CD4-positive, alpha-beta memory T cell (primary cell): ENCODE results near the gene ADAM30. TPM values are rescaled to one million over a fixed set of nuclear protein-coding genes. Genes with fewer than 3 reads are reported as not detected.

Source experiments
- CTCF ChIA-PET: fragments of 350-600 bp; sonication (Branson Sonifier 250); formaldehyde crosslinking; loops from one replicate; lab custom pipeline; 2021; ENCODE audit warnings: inconsistent platforms; ENCODE audit not compliant: partially characterized antibody; lab: Charles Lee
- POLR2A ChIA-PET: fragments of 350-600 bp; sonication (Branson Sonifier 250); formaldehyde crosslinking; loops from one replicate; lab custom pipeline; 2021; ENCODE audit not compliant: partially characterized antibody; lab: Charles Lee
- DNase-seq, 5 donors: peaks; one replicate each; pipeline versions ENCODE4 v3.0.0 to v3.0.0-alpha.2; 2020 to 2022; ENCODE audit warnings: mixed read lengths in 1 of 5
- H3K27ac ChIP-seq: one replicate; pipeline ENCODE4 v1.7.0; 2013; ENCODE audit warnings: low read depth, low read length
- H3K27me3 ChIP-seq: 2 replicates; pipeline ENCODE4 v1.7.0; 2013; ENCODE audit warnings: mild to moderate bottlenecking, low read length, moderate library complexity; ENCODE audit not compliant: insufficient read depth
- H3K36me3 ChIP-seq: 2 replicates; pipeline ENCODE4 v1.7.0; 2013; ENCODE audit warnings: mild to moderate bottlenecking, low read length, moderate library complexity; ENCODE audit not compliant: insufficient read depth
- H3K4me1 ChIP-seq: 2 replicates; pipeline ENCODE4 v1.7.0; 2013; ENCODE audit warnings: mild to moderate bottlenecking, low read length, moderate library complexity; ENCODE audit not compliant: insufficient read depth
- H3K4me3 ChIP-seq, 2 donors: one replicate each; pipeline ENCODE4 v1.7.0; 2013; ENCODE audit warnings: low read length in 2 of 2, mild to moderate bottlenecking in 1 of 2
- H3K9me3 ChIP-seq, 2 donors: one replicate each; pipeline ENCODE4 v1.7.0; 2013; ENCODE audit warnings: low read length in 2 of 2, control low read depth in 1 of 2; ENCODE audit not compliant: control insufficient read depth in 1 of 2
- H3K27ac Mint-ChIP-seq, 7 donors: one replicate each; pipeline ENCODE4 v1.8.0; 2020 to 2021; ENCODE audit warnings: mixed read lengths in 7 of 7, mild to moderate bottlenecking in 6 of 7, inconsistent platforms in 3 of 7, moderate library complexity in 3 of 7
- H3K27me3 Mint-ChIP-seq, 2 donors: one replicate each; pipeline ENCODE4 v1.8.0; 2020 to 2021; ENCODE audit warnings: mixed read lengths in 2 of 2
- H3K36me3 Mint-ChIP-seq, 2 donors: one replicate each; pipeline ENCODE4 v1.8.0; 2020 to 2021; ENCODE audit warnings: mixed read lengths in 2 of 2, inconsistent platforms in 1 of 2, mild to moderate bottlenecking in 1 of 2
- H3K4me1 Mint-ChIP-seq, 4 donors: one replicate each; pipeline ENCODE4 v1.8.0; 2020 to 2021; ENCODE audit warnings: mixed read lengths in 4 of 4, mild to moderate bottlenecking in 1 of 4
- H3K4me3 Mint-ChIP-seq, 8 donors: one replicate each; pipeline ENCODE4 v1.8.0; 2020 to 2021; ENCODE audit warnings: mixed read lengths in 8 of 8, mild to moderate bottlenecking in 7 of 8, moderate library complexity in 6 of 8, inconsistent platforms in 3 of 8
- H3K9me3 Mint-ChIP-seq, 8 donors: one replicate each; pipeline ENCODE4 v1.8.0; 2020 to 2021; ENCODE audit warnings: mixed read lengths in 8 of 8, mild to moderate bottlenecking in 5 of 8, inconsistent platforms in 3 of 8, moderate library complexity in 1 of 8
- intact Hi-C: fragments of 100-400 bp; cut with micrococcal nuclease; formaldehyde crosslinking; loops from one replicate; pipeline ENCODE4 v1.15.1; 2023
- polyA plus RNA-seq, 2 donors: library from polyadenylated mRNA; unstranded; fragments of 300-500 nt; fragmentation: Illumina TruSeq; gene quantifications; one replicate each; pipeline ENCODE4 v1.2.3, GENCODE V29; 2021
- total RNA-seq, 2 experiments: library from RNA; stranded (reverse); gene quantifications; one replicate each; pipeline ENCODE4 v1.2.3, GENCODE V29; 2021

Gene ADAM30
- total and polyA plus RNA-seq, 4 experiments from 2014 or later, result not detected

DNA sequence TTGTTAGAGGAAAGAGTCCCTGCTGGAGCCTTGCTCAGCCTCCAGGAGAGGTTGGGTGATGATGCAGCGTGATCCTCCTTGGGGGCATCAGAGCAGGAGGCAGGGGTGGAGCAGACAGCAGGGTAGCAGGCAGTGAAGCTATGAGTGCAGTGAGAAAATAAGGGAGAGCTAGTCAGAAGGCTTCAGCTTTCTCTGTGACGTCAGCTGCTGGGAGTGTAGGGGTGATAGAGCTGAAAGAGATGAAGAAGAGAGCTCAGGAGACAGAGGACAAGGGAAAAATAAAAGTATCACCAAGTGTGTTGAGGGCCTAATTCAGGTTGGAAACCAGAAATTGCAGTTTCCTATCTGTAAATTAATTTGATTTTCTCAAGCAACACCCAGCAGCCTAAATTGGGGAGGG, 2.2 kb upstream of the ADAM30 start:
- CTCF ChIA-PET, result interaction anchor here (1.1 kb wide), 1 partner anchor 13 kb away, joined by 3 read pairs; no protein-coding TSS in a partner anchor

DNA sequence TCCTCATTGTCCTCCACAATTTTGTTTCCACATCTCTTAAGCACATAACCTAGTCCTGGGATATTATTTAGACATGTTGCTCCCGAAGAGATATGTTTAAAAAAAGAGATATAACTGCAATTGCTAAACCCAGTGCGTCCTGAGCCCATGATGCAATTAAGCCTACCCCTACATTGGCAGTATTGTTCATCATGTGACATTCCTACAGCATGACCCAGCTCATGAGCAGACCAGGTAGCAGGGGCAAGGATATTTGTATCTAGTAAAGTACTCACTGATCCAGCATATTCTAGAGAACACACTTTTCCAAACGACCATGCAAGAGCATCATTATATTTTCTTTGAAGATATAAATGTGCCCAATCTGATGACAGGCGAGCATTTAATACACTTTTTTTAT, 1.2 kb downstream of the ADAM30 start:
- Mint-ChIP-seq H3K36me3 (no peaks in the 10 kb centered on the region), H3K4me3 (no peak overlapping the region), H3K27me3 (peaks cover 8 to 9% of the 10 kb centered on the region in 2 donors), H3K4me1 (peaks cover 7 to 12% (median 11%) of the 10 kb centered on the region in 4 donors), H3K9me3 (no peaks in the 10 kb centered on the region), H3K27ac (no peak overlapping the region)
- H3K27ac ChIP-seq, result no peak overlapping the region
- no peaks in the 10 kb centered on the region for H3K27me3 ChIP-seq
- CTCF ChIA-PET, result no interaction called here
- no peak for DNase-seq
- no peaks in the 10 kb centered on the region for H3K9me3 ChIP-seq
- POLR2A ChIA-PET, result no interaction called here
- no peaks in the 10 kb centered on the region for H3K36me3 ChIP-seq
- intact Hi-C loops, result no loop called here
- H3K4me3 ChIP-seq, result no peak overlapping the region
- peaks cover 13% of the 10 kb centered on the region for H3K4me1 ChIP-seq

More for the DNA sequence above, 2.2 kb upstream of the ADAM30 start:
- Mint-ChIP-seq H3K36me3 (no peaks in the 10 kb centered on the region), H3K27ac (no peak overlapping the region), H3K27me3 (peaks cover 6 to 8% of the 10 kb centered on the region in 2 donors), H3K9me3 (peaks cover 0 to 1% (median 0%) of the 10 kb centered on the region in 8 donors), H3K4me1 (peaks cover 2 to 5% (median 5%) of the 10 kb centered on the region in 4 donors), H3K4me3 (no peak overlapping the region)
- DNase-seq, result no peak
- H3K4me1 ChIP-seq, result peaks cover 7% of the 10 kb centered on the region
- POLR2A ChIA-PET, result no interaction called here
- H3K36me3 ChIP-seq, result no peaks in the 10 kb centered on the region
- H3K27ac ChIP-seq, result no peak overlapping the region
- intact Hi-C loops, result no loop called here
- no peaks in the 10 kb centered on the region for H3K9me3 ChIP-seq
- H3K27me3 ChIP-seq, result no peaks in the 10 kb centered on the region
- H3K4me3 ChIP-seq, result no peak overlapping the region

DNA sequence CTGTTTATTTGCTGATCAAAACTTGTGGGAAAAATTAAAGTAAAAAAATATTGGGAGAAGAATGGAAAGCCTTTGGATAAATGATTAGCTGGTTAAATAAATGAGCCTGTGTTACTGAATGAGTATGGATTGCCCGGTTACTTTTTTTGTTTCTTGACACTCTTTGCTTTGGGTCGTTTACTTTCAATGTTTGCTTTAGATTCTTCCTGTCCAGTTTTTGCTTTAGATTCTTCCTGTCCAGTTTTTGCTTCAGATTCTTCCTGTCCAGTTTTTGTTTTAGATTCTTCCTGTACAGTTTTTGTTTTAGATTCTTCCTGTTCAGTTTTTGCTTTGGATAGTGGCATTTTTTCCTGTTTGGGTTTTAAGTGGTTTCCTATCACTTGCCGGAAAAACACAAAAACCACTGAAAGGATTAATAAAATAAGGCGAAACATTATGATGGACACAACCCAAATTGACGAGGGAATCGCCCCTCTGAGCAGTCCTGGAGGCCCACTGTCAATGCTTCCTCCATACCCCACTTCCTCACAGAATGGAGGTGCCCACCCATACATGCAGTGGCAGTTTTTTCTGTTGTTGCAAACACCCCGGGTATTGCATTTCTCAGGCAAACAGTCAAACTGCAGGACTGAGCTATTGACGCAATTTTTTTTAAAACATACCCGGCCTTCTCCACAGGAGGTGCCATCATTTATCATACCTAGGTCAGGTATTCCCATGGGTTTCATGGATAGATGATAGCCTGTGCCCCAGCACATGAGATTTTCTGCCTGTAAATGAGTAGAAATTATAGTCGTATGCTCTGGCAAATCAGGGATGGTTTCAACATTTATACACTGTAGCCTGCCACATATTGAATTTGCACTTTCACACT, 2.3 kb downstream of the ADAM30 start:
- Mint-ChIP-seq H3K4me3 (peak overlapping the region in 1 of 8 donors; percentile 16), H3K9me3 (peaks cover 0 to 4% (median under 1%) of the 10 kb centered on the region in 8 donors), H3K27me3 (peaks cover 10 to 12% of the 10 kb centered on the region in 2 donors), H3K4me1 (peaks cover 7 to 12% (median 11%) of the 10 kb centered on the region in 4 donors), H3K36me3 (no peaks in the 10 kb centered on the region), H3K27ac (no peak overlapping the region)
- no peaks in the 10 kb centered on the region for H3K27me3 ChIP-seq
- H3K36me3 ChIP-seq, result no peaks in the 10 kb centered on the region
- POLR2A ChIA-PET, result no interaction called here
- H3K4me1 ChIP-seq, result peaks cover 13% of the 10 kb centered on the region
- no peak overlapping the region for H3K4me3 ChIP-seq
- no peaks in the 10 kb centered on the region for H3K9me3 ChIP-seq
- intact Hi-C loops, result no loop called here
- no peak for DNase-seq
- H3K27ac ChIP-seq, result no peak overlapping the region
- CTCF ChIA-PET, result no interaction called here

DNA sequence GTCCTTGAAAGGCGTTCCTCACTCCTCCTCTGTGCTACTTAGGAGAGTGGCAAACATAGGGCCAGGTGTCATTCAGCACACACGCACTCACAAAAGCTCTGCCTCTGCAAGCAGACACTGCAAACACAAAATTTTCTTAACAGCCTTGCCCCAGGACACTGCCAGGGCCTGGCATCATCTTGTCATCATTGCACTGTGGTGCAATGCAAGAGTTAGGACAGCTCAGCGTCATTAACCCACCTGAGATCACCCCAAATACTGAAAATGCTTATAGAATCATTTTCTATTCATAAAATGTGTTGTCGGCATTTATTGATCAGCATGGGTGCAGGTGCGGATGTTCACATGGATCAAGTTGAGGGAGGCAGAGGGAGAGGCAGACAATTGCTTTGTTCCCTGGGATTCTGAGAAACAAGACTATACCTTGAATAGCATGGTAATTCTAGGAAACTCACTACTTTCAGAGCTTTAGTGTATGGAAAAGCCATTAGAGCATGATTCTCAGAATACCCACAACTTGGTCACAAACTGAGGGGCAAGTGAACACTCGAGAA, 3.0 kb downstream of the ADAM30 start:
- Mint-ChIP-seq H3K4me3 (peak overlapping the region in 1 of 8 donors; percentile 41), H3K9me3 (peaks cover 0 to 12% (median 7%) of the 10 kb centered on the region in 8 donors), H3K27ac (peak overlapping the region in 1 of 7 donors; percentile 8), H3K4me1 (peaks cover 7 to 12% (median 11%) of the 10 kb centered on the region in 4 donors), H3K27me3 (peaks cover 13 to 19% of the 10 kb centered on the region in 2 donors), H3K36me3 (peaks cover 0 to 6% of the 10 kb centered on the region in 2 donors)
- Histone ChIP-seq H3K36me3 (no peaks in the 10 kb centered on the region), H3K27me3 (no peaks in the 10 kb centered on the region), H3K4me1 (peaks cover 13% of the 10 kb centered on the region), H3K27ac (no peak overlapping the region), H3K9me3 (no peaks in the 10 kb centered on the region), H3K4me3 (no peak overlapping the region)
- intact Hi-C loops, result no loop called here
- CTCF ChIA-PET, result no interaction called here
- no peak for DNase-seq
- POLR2A ChIA-PET, result no interaction called here

DNA sequence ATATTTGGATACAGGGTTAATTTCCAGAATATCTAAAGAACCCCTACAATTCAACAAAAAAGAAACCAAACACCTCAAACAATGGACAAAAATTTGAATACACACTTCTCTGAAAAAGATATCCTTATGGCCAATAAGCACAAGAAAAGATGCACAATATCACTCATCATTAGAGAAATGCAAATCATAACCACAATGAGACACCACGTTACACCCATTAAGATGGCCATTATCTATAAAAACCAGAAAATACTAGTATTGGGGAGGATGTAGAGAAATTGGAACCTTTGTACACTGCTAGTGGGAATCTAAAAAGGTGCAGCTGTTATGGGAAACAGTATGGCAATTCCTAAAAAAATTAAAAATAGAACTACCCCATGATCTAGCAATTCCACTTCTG, 4.9 kb downstream of the ADAM30 start:
- ChIA-PET CTCF (no interaction called here), POLR2A (no interaction called here)
- H3K9me3 Mint-ChIP-seq, result peaks cover 0 to 16% (median 10%) of the 10 kb centered on the region in 8 donors
- Histone ChIP-seq H3K9me3 (no peaks in the 10 kb centered on the region), H3K27ac (no peak overlapping the region), H3K27me3 (no peaks in the 10 kb centered on the region), H3K4me3 (no peak overlapping the region), H3K36me3 (no peaks in the 10 kb centered on the region), H3K4me1 (peaks cover 13% of the 10 kb centered on the region)
- peaks cover 12 to 21% of the 10 kb centered on the region in 2 donors for H3K27me3 Mint-ChIP-seq
- intact Hi-C loops, result no loop called here
- H3K27ac Mint-ChIP-seq, result no peak overlapping the region
- no peak for DNase-seq
- H3K4me3 Mint-ChIP-seq, result no peak overlapping the region
- peaks cover 0 to 10% of the 10 kb centered on the region in 2 donors for H3K36me3 Mint-ChIP-seq
- H3K4me1 Mint-ChIP-seq, result peaks cover 7 to 12% (median 11%) of the 10 kb centered on the region in 4 donors

DNA sequence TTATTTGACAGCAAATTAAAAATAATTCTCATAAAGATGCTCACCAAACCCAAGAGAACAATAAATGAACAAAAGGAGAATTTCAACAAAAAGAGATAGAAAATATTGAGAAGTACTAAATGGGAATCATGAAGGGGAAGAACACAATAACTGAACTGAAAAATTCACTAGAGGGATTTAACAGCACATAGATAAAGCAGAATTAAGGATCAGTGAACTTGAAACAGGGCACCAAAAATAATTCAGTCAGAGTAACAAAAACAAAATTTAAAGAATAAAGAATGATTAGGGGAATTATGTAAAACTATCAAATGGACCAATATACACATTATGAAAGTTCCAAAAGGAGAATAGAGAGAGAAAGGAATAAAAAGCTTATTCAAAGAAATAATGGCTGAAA, 7.8 kb downstream of the ADAM30 start:
- H3K27ac Mint-ChIP-seq, result peak overlapping the region in 1 of 7 donors; percentile 39
- Histone ChIP-seq H3K27me3 (no peaks in the 10 kb centered on the region), H3K9me3 (no peaks in the 10 kb centered on the region), H3K27ac (no peak overlapping the region), H3K4me3 (no peak overlapping the region), H3K36me3 (no peaks in the 10 kb centered on the region), H3K4me1 (peaks cover 6% of the 10 kb centered on the region)
- no peak overlapping the region for H3K4me3 Mint-ChIP-seq
- H3K4me1 Mint-ChIP-seq, result peaks cover 5 to 6% (median 5%) of the 10 kb centered on the region in 4 donors
- peaks cover 0 to 10% of the 10 kb centered on the region in 2 donors for H3K36me3 Mint-ChIP-seq
- ChIA-PET CTCF (no interaction called here), POLR2A (no interaction called here)
- H3K27me3 Mint-ChIP-seq, result peaks cover 14 to 25% of the 10 kb centered on the region in 2 donors
- peaks cover 0 to 16% (median 10%) of the 10 kb centered on the region in 8 donors for H3K9me3 Mint-ChIP-seq
- no peak for DNase-seq
- intact Hi-C loops, result no loop called here

DNA sequence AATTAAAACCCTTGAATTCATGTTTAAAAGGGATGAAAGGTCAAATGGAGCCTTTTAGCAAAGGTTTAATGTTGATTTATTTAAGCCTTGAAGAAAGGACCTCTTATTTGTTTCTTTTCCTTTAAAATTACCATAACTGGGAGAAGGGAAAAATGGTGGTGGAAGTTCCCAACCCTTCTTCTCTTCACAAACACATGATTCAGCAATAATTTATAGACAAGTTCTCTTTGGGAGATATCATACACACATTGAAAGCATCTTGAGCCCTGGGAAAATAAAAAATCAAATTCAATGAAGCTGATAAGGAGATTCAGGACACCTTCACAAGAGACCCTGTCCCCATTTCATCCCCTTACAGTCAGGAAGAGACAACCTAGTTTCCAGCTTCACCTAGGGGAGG, 8.9 kb downstream of the ADAM30 start:
- Histone ChIP-seq H3K4me1 (no peaks in the 10 kb centered on the region), H3K27me3 (no peaks in the 10 kb centered on the region), H3K9me3 (no peaks in the 10 kb centered on the region), H3K4me3 (no peak overlapping the region), H3K27ac (no peak overlapping the region), H3K36me3 (no peaks in the 10 kb centered on the region)
- ChIA-PET POLR2A (no interaction called here), CTCF (interaction anchor here (1.1 to 1.8 kb wide), 4 partner anchors 9 to 23 kb away, joined by 3 to 5 read pairs (median 4); no protein-coding TSS in a partner anchor)
- H3K9me3 Mint-ChIP-seq, result peaks cover 0 to 16% (median 10%) of the 10 kb centered on the region in 8 donors
- peaks cover 0 to 10% of the 10 kb centered on the region in 2 donors for H3K36me3 Mint-ChIP-seq
- peaks cover 14 to 25% of the 10 kb centered on the region in 2 donors for H3K27me3 Mint-ChIP-seq
- intact Hi-C loops, result no loop called here
- no peaks in the 10 kb centered on the region for H3K4me1 Mint-ChIP-seq
- DNase-seq, result no peak
- no peak overlapping the region for H3K4me3 Mint-ChIP-seq
- no peak overlapping the region for H3K27ac Mint-ChIP-seq
